Measurements from ENCODE around the gene SASH1. TPM values are rescaled to one million over a fixed set of nuclear protein-coding genes. Genes with fewer than 3 reads are reported as not detected.

The SASH1 gene
- polyA plus RNA-seq, 6 donors from 2014 or later: not detected

DNA sequence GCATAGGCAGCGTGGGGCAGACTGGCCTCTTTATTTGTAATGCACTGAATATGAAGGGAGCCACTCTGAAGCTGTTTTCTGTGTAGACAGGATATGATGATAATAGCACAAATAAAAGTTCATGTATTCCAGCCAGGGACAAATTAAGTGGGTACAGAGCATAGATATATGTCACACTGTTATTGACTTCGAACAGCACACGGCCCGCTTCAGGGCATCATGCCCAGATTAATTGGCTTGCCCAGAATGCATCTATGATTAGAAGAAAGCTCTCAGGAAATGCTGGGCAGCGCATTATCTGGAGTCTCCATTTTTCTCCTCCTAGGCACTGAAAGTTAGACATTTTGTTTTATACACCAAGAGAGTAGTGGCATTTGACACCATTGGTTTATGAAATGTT lies 26.3 kb upstream of the SASH1 start:
- H3K9me3 Mint-ChIP-seq: peaks cover 0 to 4% (median 0%) of the 10 kb centered on the region in 7 donors
- no peaks in the 10 kb centered on the region for H3K36me3 Mint-ChIP-seq
- no peak for ATAC-seq (ENCODE audit: low read depth in 2 of 2)
- no peaks in the 10 kb centered on the region for H3K4me1 Mint-ChIP-seq
- H3K4me3 Mint-ChIP-seq: no peak overlapping the region
- DNase-seq: no peak
- peaks cover 0 to 9% (median 0%) of the 10 kb centered on the region in 3 donors for H3K27me3 Mint-ChIP-seq
- H3K27ac Mint-ChIP-seq: no peak overlapping the region

DNA sequence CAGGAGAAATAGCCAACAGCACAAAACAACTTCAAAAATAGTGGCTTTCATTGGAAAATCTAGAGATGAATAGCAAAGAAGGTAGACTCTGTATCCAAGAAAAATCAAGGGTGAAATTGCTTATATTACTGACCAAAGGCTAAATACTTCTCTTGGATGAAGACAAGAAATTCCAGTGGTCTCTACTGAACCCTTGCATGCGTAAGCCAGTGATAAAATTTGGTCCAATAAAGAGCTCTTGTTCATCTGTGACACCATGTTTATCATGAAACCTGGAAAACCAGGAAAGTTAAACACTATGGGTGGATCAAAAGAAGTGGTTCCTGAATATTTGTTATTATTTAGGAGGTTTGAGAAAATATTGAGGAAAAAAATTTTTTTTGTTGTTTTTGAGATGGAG lies 25.6 kb upstream of the SASH1 start:
- no peaks in the 10 kb centered on the region for H3K4me1 Mint-ChIP-seq
- no peaks in the 10 kb centered on the region for H3K36me3 Mint-ChIP-seq
- H3K27me3 Mint-ChIP-seq: peaks cover under 1 to 5% (median 2%) of the 10 kb centered on the region in 3 donors
- H3K4me3 Mint-ChIP-seq: no peak overlapping the region
- DNase-seq: no peak
- H3K27ac Mint-ChIP-seq: no peak overlapping the region
- H3K9me3 Mint-ChIP-seq: peaks cover 0 to 4% (median 0%) of the 10 kb centered on the region in 7 donors
- ATAC-seq (ENCODE audit: low read depth in 2 of 2): no peak

GRCh38 chr6:148317739-148318138 lies 24.9 kb upstream of the SASH1 start:
- H3K9me3 Mint-ChIP-seq: peaks cover 0 to 7% (median 4%) of the 10 kb centered on the region in 7 donors
- ATAC-seq (ENCODE audit: low read depth in 2 of 2): no peak
- H3K4me3 Mint-ChIP-seq: no peak overlapping the region
- no peaks in the 10 kb centered on the region for H3K4me1 Mint-ChIP-seq
- H3K27me3 Mint-ChIP-seq: peaks cover 7 to 9% (median 8%) of the 10 kb centered on the region in 3 donors
- no peak overlapping the region for H3K27ac Mint-ChIP-seq
- no peaks in the 10 kb centered on the region for H3K36me3 Mint-ChIP-seq
- DNase-seq: no peak

- no peak overlapping the region for H3K4me3 Mint-ChIP-seq
- no peak for ATAC-seq (ENCODE audit: low read depth in 2 of 2)
- H3K27me3 Mint-ChIP-seq: peaks cover 24 to 35% (median 32%) of the 10 kb centered on the region in 3 donors
- H3K4me1 Mint-ChIP-seq: no peaks in the 10 kb centered on the region
- peaks cover 2 to 11% (median 5%) of the 10 kb centered on the region in 7 donors for H3K9me3 Mint-ChIP-seq
- no peak for DNase-seq
- H3K27ac Mint-ChIP-seq: no peak overlapping the region
- no peaks in the 10 kb centered on the region for H3K36me3 Mint-ChIP-seq
These were observed 19.9 kb upstream of the SASH1 start for GRCh38 chr6:148322704-148323103.

DNA sequence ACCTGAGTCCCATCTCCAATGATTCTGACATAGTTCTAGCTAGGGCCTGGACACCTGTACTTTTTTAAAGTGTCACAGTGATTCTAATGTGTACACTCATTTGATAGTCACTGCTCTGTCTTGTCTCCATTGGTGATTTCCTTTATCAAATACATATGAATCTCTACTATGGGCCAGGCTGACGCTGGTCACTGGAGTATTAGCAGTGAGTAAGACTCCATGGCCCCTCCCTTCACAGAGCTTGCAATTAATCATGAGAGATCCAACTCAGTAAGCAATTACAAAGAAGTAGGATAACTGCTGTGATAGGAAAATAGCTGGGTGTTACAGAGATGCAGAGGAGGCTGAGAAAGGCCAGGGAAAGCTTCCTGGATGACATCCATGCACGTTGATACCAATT lies 19.3 kb upstream of the SASH1 start:
- Mint-ChIP-seq H3K27ac (peak overlapping the region in 1 of 6 donors; percentile 30), H3K4me3 (no peak overlapping the region), H3K36me3 (no peaks in the 10 kb centered on the region), H3K4me1 (no peaks in the 10 kb centered on the region), H3K9me3 (peaks cover 2 to 11% (median 5%) of the 10 kb centered on the region in 7 donors), H3K27me3 (peaks cover 24 to 35% (median 32%) of the 10 kb centered on the region in 3 donors)
- DNase-seq (no peak), ATAC-seq (ENCODE audit: low read depth in 2 of 2) (no peak)

GRCh38 chr6:148324297-148324985 lies 18.2 kb upstream of the SASH1 start:
- DNase-seq (no peak), ATAC-seq (ENCODE audit: low read depth in 2 of 2) (no peak)
- Mint-ChIP-seq H3K27ac (no peak overlapping the region), H3K9me3 (peaks cover 2 to 11% (median 5%) of the 10 kb centered on the region in 7 donors), H3K4me1 (no peaks in the 10 kb centered on the region), H3K4me3 (no peak overlapping the region), H3K36me3 (no peaks in the 10 kb centered on the region), H3K27me3 (peaks cover 25 to 38% (median 34%) of the 10 kb centered on the region in 3 donors)

DNA sequence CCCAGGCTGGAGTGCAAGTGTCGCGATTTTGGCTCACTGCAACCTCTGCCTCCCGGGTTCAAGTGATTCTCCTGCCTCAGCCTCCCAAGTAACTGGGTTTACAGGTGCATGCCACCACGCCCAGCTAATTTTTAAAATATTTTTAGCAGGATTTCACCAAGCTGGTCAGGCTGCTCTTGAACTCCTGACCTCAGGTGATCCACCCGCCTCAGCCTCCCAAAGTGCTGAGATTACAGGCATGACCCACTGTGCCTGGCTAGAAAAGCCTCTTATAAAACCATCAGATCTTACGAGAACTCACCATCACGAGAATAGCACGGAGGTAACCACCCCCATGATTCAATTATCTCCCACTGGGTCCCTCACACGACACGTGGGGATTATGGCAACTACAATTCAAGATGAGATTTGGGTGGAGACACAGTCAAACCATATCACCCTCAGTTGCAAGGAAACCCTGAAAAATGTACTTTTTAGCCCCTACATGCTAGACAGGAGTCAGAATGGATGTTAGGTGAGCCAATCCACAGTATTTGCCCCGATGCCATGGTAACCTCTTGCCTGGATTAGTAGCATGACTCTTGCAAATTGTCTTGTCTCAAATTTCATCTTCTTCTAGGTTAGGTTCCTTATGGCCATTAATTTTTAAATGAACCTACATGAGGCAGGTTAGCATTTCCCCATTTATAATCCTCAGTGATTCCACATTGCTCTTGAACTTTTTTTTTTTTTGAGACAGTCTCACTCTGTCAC lies 17.1 kb upstream of the SASH1 start:
- no peak for DNase-seq
- Mint-ChIP-seq H3K9me3 (peaks cover 2 to 11% (median 5%) of the 10 kb centered on the region in 7 donors), H3K36me3 (no peaks in the 10 kb centered on the region), H3K4me1 (no peaks in the 10 kb centered on the region), H3K4me3 (no peak overlapping the region), H3K27ac (no peak overlapping the region), H3K27me3 (peaks cover 28 to 43% (median 41%) of the 10 kb centered on the region in 3 donors)
- ATAC-seq (ENCODE audit: low read depth in 2 of 2): no peak

DNA sequence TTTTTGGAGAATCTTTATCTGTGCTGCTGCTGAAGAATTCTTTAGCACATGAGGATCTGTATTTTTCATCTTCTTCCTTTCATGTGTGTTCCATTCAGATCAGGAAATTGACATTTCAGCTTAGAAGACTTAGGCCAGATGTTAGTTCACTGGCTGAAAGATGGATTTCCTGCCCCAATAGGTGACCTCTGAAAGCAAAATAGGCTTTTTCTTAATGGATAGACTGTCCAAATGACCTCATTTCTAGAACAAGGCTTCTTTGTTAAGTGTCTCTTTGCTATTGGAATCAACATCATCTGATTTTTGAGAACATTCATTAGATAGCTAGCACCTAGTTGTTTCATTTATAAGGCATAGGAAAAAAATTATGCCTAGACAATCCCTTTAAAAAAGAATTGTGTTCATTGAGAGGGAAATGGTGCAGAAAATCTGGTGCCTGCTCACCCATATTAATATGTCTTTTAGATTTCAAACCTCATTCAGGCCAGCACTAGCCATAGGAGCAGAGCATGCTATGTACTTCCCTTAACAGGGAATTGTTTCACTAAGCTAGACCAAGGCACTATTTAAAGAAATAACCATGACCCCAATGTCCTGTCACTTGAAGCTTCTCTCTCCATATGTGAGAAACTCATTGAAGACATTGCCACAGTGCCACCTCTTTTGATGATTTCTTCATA lies 13.6 kb upstream of the SASH1 start:
- H3K36me3 Mint-ChIP-seq: no peaks in the 10 kb centered on the region
- no peak overlapping the region for H3K27ac Mint-ChIP-seq
- H3K4me1 Mint-ChIP-seq: no peaks in the 10 kb centered on the region
- H3K4me3 Mint-ChIP-seq: no peak overlapping the region
- peaks cover 24 to 40% (median 33%) of the 10 kb centered on the region in 3 donors for H3K27me3 Mint-ChIP-seq
- DNase-seq (no peak), ATAC-seq (ENCODE audit: low read depth in 2 of 2) (no peak)
- peaks cover 0 to 5% (median 3%) of the 10 kb centered on the region in 7 donors for H3K9me3 Mint-ChIP-seq

DNA sequence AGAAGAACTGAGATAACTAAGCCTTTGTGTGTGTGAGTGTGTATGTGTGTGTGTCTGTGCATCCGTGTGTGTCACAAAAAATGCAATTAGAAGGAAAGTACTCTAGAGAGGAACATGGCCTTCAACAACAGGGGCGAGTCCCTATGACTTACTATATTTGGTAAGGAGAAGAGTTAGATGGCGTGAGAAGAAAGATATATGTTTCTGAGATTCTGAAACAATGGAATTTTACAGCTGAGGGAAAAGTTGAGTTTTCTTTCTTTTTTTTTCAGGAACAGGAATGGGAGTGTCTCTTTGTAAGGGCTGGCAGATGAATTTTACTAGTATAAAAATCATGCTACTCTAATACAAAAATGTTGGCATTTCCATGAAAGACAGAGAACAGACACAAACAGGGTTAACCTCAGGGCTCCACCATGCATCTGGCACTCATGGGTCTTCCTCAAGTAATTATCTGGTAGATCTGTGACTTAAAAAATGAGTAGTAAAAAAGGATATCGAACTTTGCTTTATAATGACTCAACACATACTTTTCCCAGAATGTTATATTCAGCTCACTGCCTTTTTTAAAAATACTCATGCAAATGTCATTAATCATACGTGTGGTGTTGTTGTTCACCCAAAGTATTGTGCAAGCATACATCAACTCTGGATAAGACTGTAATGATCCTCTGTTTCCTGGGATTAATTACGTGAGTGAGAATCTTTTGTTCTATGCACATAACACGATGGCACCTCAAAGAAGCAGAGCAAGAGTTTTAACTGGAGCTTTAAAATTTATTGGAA lies 12.8 kb upstream of the SASH1 start:
- DNase-seq: no peak
- no peaks in the 10 kb centered on the region for H3K4me1 Mint-ChIP-seq
- no peak overlapping the region for H3K27ac Mint-ChIP-seq
- no peak overlapping the region for H3K4me3 Mint-ChIP-seq
- H3K9me3 Mint-ChIP-seq: peaks cover 0 to 5% (median 3%) of the 10 kb centered on the region in 7 donors
- H3K36me3 Mint-ChIP-seq: no peaks in the 10 kb centered on the region
- ATAC-seq (ENCODE audit: low read depth in 2 of 2): no peak
- peaks cover 19 to 32% (median 28%) of the 10 kb centered on the region in 3 donors for H3K27me3 Mint-ChIP-seq

DNA sequence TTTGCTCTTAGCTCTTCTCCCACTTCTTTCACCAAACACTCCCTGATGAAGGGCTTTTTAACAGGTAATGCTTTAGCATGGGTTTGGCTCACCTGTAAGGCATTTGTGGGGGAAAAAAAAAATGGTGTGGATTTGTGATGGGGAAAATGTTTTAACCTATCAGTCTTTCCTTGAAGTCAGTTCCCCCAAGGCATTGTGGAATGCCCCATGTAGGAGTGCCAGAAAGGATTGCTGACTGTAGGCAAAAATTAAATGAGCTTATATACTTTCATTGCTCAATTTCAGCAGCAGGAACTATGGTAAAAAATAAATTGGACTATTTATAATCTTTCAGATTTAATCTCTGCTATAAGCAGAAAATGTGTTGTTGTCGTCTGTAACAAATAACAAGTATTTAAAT lies 10.6 kb upstream of the SASH1 start:
- ATAC-seq (ENCODE audit: low read depth in 2 of 2) (no peak), DNase-seq (no peak)
- no peaks in the 10 kb centered on the region for H3K36me3 Mint-ChIP-seq
- no peaks in the 10 kb centered on the region for H3K9me3 Mint-ChIP-seq
- no peak overlapping the region for H3K4me3 Mint-ChIP-seq
- no peak overlapping the region for H3K27ac Mint-ChIP-seq
- peaks cover 9 to 27% (median 19%) of the 10 kb centered on the region in 3 donors for H3K27me3 Mint-ChIP-seq
- H3K4me1 Mint-ChIP-seq: no peaks in the 10 kb centered on the region

DNA sequence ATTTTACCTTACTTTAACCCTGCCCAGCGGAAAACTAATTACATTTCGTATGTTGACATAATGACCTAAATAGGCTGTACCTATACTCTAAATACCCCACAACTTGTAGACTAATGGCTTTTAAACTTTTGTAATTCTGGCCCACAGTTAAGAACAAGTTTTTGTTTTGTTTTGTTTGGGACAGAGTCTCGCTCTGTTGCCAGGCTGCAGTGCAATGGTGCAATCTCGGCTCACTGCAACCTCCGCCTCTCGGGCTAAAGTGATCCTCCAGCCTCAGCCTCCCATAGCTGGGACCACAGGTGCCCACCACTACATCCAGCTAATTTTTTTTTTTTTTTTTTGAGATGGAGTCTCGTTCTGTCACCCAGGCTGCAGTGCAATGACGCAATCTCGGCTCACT lies 5.7 kb upstream of the SASH1 start:
- peaks cover 0 to 3% (median 0%) of the 10 kb centered on the region in 7 donors for H3K9me3 Mint-ChIP-seq
- no peak for DNase-seq
- no peaks in the 10 kb centered on the region for H3K36me3 Mint-ChIP-seq
- H3K4me1 Mint-ChIP-seq: peaks cover 0 to 3% (median 0%) of the 10 kb centered on the region in 3 donors
- ATAC-seq (ENCODE audit: low read depth in 2 of 2): no peak
- H3K27ac Mint-ChIP-seq: no peak overlapping the region
- no peak overlapping the region for H3K4me3 Mint-ChIP-seq
- peaks cover 9 to 26% (median 11%) of the 10 kb centered on the region in 3 donors for H3K27me3 Mint-ChIP-seq

DNA sequence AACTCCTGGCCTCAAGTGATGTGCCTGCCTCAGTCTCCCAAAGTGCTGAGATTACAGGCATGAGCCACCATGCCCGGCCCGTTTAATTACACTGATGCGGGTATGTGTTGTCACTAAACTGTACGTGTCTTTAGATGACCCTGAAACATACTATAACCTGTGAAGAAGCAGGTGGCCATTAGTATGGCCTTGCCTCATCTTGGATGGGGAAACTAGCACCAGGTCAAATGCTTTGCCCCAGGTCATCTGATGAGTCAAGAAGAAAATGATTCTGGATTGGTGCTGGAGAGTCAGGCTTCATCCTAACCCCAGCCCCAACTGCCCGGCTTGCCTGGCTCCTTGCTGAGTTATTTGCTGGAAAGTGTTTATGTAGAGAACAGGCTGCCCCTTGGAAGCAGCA lies 2.9 kb upstream of the SASH1 start:
- Mint-ChIP-seq H3K27me3 (peaks cover 27 to 39% (median 29%) of the 10 kb centered on the region in 3 donors), H3K27ac (no peak overlapping the region), H3K36me3 (no peaks in the 10 kb centered on the region), H3K4me3 (no peak overlapping the region), H3K4me1 (peaks cover 5 to 17% (median 7%) of the 10 kb centered on the region in 3 donors), H3K9me3 (peaks cover 0 to 3% (median 0%) of the 10 kb centered on the region in 7 donors)
- no peak for DNase-seq
- no peak for ATAC-seq (ENCODE audit: low read depth in 2 of 2)

Measured in naive B cell (primary cell).